AG04449 (cell line): ENCODE results near the gene TEX22.

Experiments
- CTCF ChIA-PET: fragments of 350-600 bp; formaldehyde crosslinking; extraction: SDS; loops from one replicate; lab custom pipeline; 2021; ENCODE audit warnings: antibody characterized with exemption; lab: Yijun Ruan, JAX
- POLR2A ChIA-PET: fragments of 400-600, 350-600 bp; formaldehyde crosslinking; extraction: SDS; loops from one replicate; lab custom pipeline; 2020; ENCODE audit warnings: antibody characterized with exemption, inconsistent platforms; lab: Yijun Ruan, JAX
- DNase-seq: peaks from one replicate; pipeline ENCODE4 v3.0.0-alpha.2; 2010; ENCODE audit warnings: low read depth, low spot score
- H3K4me3 ChIP-seq: 2 replicates; pipeline ENCODE4 v1.5.1; 2011; ENCODE audit warnings: low read depth, mild to moderate bottlenecking, control low read depth, low read length
- TF ChIP-seq, protein P1 (sequence below): IDR thresholded peaks from one replicate; pipeline ENCODE4 v1.5.1; 2011; ENCODE audit warnings: mild to moderate bottlenecking, moderate library complexity, low read length, control low read depth, inconsistent platforms; ENCODE audit not compliant: insufficient read depth; ENCODE audit errors: missing control alignments

Gene TEX22

DNA sequence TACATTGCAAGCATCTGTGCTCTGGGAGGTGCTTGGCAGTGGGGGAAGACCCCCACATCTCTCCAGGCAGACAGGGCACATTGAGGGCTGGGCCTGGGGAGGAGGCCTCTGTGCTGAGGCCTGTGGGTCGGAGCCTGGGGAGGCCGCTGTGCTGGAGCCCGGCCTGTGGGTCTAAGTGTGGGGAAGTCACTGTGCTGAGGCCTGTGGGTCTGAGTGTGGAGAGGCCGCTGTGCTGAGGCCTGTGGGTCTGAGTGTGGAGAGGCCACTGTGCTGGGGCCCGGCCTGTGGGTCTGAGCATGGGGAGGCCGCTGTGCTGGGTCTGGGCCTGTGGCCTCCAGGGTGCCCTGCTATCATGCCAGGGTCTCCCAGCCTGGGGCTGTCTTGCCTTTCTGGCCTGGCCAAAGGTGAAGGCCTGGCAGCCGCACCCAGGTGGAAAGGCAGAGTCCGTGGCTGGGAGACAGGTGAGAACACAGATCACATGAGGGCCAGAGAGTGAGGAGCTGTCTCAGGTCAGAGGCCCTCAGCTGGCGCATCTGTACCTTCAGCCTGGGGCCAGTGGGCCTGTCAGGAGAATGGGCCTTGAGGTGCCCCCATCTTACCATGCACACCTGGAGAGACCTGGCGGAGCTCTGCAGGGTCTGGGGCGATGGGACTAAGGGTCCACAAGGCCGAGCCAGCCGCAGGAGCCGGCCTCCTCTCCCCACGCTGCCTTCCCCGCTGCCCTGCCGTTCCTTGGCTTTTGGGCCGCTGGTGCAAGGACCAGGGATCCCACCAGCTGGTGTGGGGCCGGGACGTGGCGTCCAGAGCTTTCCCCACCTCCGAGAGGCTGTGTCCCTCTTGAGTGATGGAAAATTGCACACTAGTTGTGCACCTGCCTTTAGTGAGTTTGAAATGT lies 57.7 kb downstream of the TEX22 start:
- ChIA-PET POLR2A (no interaction called here), CTCF (interaction anchor here (0.6 to 2.8 kb wide), 4 partner anchors 9 to 96 kb away, joined by 3 to 14 read pairs (median 4); no protein-coding TSS in a partner anchor)
- no peak overlapping the region for H3K4me3 ChIP-seq
- no peak for DNase-seq
- TF ChIP-seq, protein P1, sequence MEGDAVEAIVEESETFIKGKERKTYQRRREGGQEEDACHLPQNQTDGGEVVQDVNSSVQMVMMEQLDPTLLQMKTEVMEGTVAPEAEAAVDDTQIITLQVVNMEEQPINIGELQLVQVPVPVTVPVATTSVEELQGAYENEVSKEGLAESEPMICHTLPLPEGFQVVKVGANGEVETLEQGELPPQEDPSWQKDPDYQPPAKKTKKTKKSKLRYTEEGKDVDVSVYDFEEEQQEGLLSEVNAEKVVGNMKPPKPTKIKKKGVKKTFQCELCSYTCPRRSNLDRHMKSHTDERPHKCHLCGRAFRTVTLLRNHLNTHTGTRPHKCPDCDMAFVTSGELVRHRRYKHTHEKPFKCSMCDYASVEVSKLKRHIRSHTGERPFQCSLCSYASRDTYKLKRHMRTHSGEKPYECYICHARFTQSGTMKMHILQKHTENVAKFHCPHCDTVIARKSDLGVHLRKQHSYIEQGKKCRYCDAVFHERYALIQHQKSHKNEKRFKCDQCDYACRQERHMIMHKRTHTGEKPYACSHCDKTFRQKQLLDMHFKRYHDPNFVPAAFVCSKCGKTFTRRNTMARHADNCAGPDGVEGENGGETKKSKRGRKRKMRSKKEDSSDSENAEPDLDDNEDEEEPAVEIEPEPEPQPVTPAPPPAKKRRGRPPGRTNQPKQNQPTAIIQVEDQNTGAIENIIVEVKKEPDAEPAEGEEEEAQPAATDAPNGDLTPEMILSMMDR = no peak

DNA sequence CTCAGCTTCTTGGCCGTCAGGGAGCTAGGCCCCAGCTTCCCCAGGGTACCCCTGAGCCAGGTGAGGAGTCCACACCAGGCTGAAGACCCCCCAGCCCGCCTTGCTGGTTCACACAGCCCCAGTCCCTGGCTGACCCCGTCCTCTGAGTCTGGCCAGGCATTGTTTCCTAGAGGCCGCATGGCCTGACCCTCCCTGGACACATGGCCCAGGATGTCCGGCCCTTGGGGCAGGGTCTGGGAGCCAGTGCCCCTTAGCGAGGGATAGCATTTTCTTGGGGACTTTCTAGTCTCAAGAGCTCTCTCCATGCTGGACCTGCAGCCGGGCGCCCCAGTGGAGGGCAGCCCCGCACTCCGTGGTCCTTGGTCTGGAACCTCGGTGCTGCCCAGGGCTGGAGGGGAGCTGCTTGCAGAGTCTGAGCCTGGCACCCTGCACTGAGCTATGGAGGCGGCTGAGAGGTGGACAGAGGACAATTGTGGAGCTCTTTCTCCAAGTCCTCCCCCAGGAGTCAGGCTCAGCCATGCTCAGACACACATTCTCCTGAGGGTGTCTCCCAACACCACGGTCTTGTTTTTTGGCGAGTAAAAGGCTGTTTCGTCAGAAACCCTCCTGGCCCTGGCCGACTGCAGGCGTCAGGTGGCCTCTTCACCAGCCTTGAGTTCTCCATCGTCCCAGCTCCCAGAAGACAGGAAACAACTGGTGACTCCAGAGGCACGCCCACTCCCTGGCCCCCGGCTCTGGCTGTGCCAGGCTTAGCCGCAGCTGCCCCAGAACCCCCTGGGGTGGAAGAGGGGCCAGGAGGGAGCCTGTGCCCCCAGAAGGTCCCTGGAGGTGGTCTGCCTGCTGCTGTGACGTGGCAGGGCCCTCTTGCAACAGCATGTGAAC lies 58.6 kb downstream of the TEX22 start:
- no peak for DNase-seq
- ChIA-PET POLR2A (no interaction called here), CTCF (interaction anchor here (0.6 to 2.8 kb wide), 7 partner anchors 9 to 97 kb away, joined by 3 to 14 read pairs (median 3); no protein-coding TSS in a partner anchor)
- no peak overlapping the region for H3K4me3 ChIP-seq
- TF ChIP-seq, protein P1 = no peak

DNA sequence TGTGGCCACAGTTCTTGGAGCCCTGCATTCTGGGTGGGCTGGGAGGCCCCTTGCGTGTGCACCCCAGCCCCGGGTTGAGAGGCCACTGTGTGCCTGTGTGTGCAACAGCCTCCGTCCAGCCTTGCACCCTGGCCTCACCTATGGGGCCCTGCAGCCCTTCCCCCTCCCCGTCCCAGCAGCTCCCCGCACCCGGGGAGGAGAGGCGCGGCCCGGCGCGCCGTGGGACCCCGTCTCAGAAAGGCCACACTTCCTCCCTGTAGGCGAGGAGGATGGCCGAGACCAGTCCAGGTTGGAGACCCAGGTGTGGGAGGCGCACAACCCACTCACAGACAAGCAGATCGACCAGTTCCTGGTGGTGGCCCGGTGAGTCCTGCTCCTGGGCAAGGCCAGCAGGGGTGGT lies 59.7 kb downstream of the TEX22 start:
- ChIA-PET CTCF (interaction anchor here (1.1 to 2.8 kb wide), 6 partner anchors 11 to 87 kb away, joined by 3 to 14 read pairs (median 3); no protein-coding TSS in a partner anchor), POLR2A (no interaction called here)
- no peak overlapping the region for H3K4me3 ChIP-seq
- TF ChIP-seq, protein P1 = no peak
- DNase-seq = no peak

DNA sequence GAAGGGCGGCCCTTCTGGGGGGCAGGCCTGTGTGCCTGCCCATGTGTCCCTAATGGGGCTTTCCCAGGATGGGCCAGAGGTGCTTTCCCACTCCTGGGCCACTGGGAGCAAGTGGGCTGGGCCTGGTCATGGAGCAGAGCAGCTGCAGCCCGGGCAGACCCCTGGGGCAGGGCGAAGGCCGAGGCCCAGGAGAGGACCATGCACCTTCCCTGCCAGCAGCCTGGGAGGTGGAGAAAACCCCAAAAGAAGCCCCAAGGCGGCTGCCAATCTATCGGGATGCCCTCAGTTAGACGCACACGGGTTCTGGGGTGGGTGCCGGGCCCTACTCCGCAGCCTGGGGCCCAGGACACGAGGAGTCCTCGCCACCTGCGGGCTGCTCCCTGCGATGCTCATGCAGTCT lies 60.2 kb downstream of the TEX22 start:
- DNase-seq = no peak
- no peak overlapping the region for H3K4me3 ChIP-seq
- TF ChIP-seq, protein P1 = no peak
- ChIA-PET POLR2A (no interaction called here), CTCF (interaction anchor here (1.3 to 2.8 kb wide), 3 partner anchors 11 to 87 kb away, joined by 3 to 14 read pairs (median 7); no protein-coding TSS in a partner anchor)

DNA sequence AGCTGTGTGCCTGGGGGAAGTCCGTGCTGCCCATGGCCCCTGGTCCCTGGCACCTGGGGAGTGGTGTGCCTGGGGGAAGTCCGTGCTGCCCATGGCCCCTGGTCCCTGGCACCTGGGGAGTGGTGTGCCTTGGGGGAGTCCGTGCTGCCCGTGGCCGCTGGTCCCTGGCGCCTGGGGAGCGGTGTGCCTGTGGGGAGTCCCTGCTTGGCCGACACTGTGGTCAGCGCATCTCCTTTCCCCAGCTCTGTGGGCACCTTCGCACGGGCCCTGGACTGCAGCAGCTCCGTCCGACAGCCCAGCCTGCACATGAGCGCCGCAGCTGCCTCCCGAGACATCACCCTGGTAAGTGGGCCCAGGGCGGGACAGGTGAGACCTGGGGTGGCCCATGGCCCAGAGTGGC lies 61.8 kb downstream of the TEX22 start:
- ChIA-PET POLR2A (no interaction called here), CTCF (no interaction called here)
- no peak for DNase-seq
- H3K4me3 ChIP-seq = no peak overlapping the region
- TF ChIP-seq, protein P1 = no peak

DNA sequence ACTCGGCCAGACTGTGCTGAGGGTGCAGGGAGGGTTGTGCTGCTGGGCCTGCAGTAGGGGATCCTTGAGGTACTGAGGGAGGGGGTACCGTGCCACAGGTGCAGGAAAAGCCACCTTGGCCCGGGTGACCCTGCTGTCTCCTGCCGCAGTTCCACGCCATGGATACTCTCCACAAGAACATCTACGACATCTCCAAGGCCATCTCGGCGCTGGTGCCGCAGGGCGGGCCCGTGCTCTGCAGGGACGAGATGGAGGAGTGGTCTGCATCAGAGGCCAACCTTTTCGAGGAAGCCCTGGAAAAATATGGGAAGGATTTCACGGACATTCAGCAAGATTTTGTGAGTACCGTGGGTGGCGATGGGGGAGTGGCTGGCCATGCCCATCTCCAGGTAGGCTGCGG lies 62.3 kb downstream of the TEX22 start:
- TF ChIP-seq, protein P1 = no peak
- ChIA-PET POLR2A (no interaction called here), CTCF (no interaction called here)
- no peak overlapping the region for H3K4me3 ChIP-seq
- no peak for DNase-seq
